ENCODE results near the gene YAF2. TPM values are rescaled to one million over a fixed set of nuclear protein-coding genes. Genes with fewer than 3 reads are reported as not detected.

The YAF2 gene
- total RNA-seq, 2 experiments from 2014 or later = 53.6 to 54.7 TPM

GRCh38 chr12:42282294-42282693, 44.2 kb upstream of the YAF2 start:
- ChIA-PET POLR2A (no interaction called here), CTCF (no interaction called here)
- Mint-ChIP-seq H3K4me1 (ENCODE audit: low read depth) (peaks cover 8% of the 10 kb centered on the region), H3K27me3 (no peaks in the 10 kb centered on the region), H3K36me3 (ENCODE audit: low read depth) (no peaks in the 10 kb centered on the region), H3K27ac (no peak overlapping the region), H3K4me3 (no peak overlapping the region), H3K9me3 (no peaks in the 10 kb centered on the region)
- TF ChIP-seq, protein P1, sequence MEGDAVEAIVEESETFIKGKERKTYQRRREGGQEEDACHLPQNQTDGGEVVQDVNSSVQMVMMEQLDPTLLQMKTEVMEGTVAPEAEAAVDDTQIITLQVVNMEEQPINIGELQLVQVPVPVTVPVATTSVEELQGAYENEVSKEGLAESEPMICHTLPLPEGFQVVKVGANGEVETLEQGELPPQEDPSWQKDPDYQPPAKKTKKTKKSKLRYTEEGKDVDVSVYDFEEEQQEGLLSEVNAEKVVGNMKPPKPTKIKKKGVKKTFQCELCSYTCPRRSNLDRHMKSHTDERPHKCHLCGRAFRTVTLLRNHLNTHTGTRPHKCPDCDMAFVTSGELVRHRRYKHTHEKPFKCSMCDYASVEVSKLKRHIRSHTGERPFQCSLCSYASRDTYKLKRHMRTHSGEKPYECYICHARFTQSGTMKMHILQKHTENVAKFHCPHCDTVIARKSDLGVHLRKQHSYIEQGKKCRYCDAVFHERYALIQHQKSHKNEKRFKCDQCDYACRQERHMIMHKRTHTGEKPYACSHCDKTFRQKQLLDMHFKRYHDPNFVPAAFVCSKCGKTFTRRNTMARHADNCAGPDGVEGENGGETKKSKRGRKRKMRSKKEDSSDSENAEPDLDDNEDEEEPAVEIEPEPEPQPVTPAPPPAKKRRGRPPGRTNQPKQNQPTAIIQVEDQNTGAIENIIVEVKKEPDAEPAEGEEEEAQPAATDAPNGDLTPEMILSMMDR (IDR thresholded peaks at IDR 0.05) = no peak
- Histone ChIP-seq H3K36me3 (ENCODE audit: insufficient read depth, low read length) (no peaks in the 10 kb centered on the region), H3K9me3 (ENCODE audit: control insufficient read depth in 1 of 2, insufficient read depth in 1 of 2, low read length in 2 of 2) (no peaks in the 10 kb centered on the region), H3K27me3 (ENCODE audit: control insufficient read depth in 1 of 2, insufficient read depth in 2 of 2, low read length in 2 of 2) (peaks cover 0 to 3% of the 10 kb centered on the region in 2 experiments), H3K4me1 (ENCODE audit: insufficient read depth, low read length) (no peaks in the 10 kb centered on the region), H3K4me3 (ENCODE audit: low read length) (no peak overlapping the region), H3K27ac (ENCODE audit: low read depth in 1 of 2, low read length in 2 of 2) (no peak overlapping the region)
- ATAC-seq (ENCODE audit: poor library complexity) (no peak), DNase-seq (no peak)
- intact Hi-C loops (cut with DNase I, micrococcal nuclease) = no loop called here

GRCh38 chr12:42281844-42282243, 43.8 kb upstream of the YAF2 start:
- intact Hi-C loops (cut with DNase I, micrococcal nuclease) = no loop called here
- DNase-seq (no peak), ATAC-seq (ENCODE audit: poor library complexity) (no peak)
- no peak overlapping the region for H3K4me3 Mint-ChIP-seq
- ChIA-PET CTCF (no interaction called here), POLR2A (no interaction called here)
- H3K4me3 ChIP-seq (ENCODE audit: low read length) = no peak overlapping the region
- H3K27ac Mint-ChIP-seq = no peak overlapping the region
- no peaks in the 10 kb centered on the region for H3K36me3 ChIP-seq (ENCODE audit: insufficient read depth, low read length)
- H3K27me3 ChIP-seq (ENCODE audit: control insufficient read depth in 1 of 2, insufficient read depth in 2 of 2, low read length in 2 of 2) = peaks cover 0 to 3% of the 10 kb centered on the region in 2 experiments
- no peaks in the 10 kb centered on the region for H3K27me3 Mint-ChIP-seq
- H3K4me1 Mint-ChIP-seq (ENCODE audit: low read depth) = peaks cover 8% of the 10 kb centered on the region
- H3K4me1 ChIP-seq (ENCODE audit: insufficient read depth, low read length) = no peaks in the 10 kb centered on the region
- no peaks in the 10 kb centered on the region for H3K9me3 ChIP-seq (ENCODE audit: control insufficient read depth in 1 of 2, insufficient read depth in 1 of 2, low read length in 2 of 2)
- H3K27ac ChIP-seq (ENCODE audit: low read depth in 1 of 2, low read length in 2 of 2) = no peak overlapping the region
- H3K9me3 Mint-ChIP-seq = no peaks in the 10 kb centered on the region
- TF ChIP-seq, protein P1 (IDR thresholded peaks at IDR 0.05) = no peak
- no peaks in the 10 kb centered on the region for H3K36me3 Mint-ChIP-seq (ENCODE audit: low read depth)

DNA sequence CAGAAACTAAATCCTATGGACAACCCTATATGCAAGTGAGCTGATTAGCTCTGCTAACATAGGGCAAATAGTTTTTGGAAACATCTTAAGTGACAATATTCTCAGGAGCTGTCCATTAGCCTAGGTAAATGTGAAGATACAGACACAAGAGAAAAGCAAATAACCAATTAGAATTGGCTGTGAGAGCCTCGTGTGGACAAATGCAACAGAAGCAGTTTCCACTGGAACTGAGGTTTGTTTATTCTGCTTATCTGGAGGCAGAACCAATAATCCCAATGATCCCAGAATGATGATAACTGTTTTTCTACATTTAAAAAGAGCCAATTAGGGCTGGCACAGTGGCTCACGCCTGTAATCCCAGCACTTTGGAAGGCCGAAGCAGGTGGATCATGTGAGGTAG, 43.2 kb upstream of the YAF2 start:
- TF ChIP-seq, protein P1 (IDR thresholded peaks at IDR 0.05) = no peak
- CTCF ChIA-PET = no interaction called here
- Histone ChIP-seq H3K4me1 (ENCODE audit: insufficient read depth, low read length) (no peaks in the 10 kb centered on the region), H3K36me3 (ENCODE audit: insufficient read depth, low read length) (no peaks in the 10 kb centered on the region), H3K4me3 (ENCODE audit: low read length) (no peak overlapping the region), H3K9me3 (ENCODE audit: control insufficient read depth in 1 of 2, insufficient read depth in 1 of 2, low read length in 2 of 2) (no peaks in the 10 kb centered on the region), H3K27ac (ENCODE audit: low read depth in 1 of 2, low read length in 2 of 2) (no peak overlapping the region), H3K27me3 (ENCODE audit: control insufficient read depth in 1 of 2, insufficient read depth in 2 of 2, low read length in 2 of 2) (no peaks in the 10 kb centered on the region)
- no peak for DNase-seq
- ATAC-seq (ENCODE audit: poor library complexity) = no peak
- no peaks in the 10 kb centered on the region for H3K36me3 Mint-ChIP-seq (ENCODE audit: low read depth)
- H3K4me3 Mint-ChIP-seq = no peak overlapping the region
- H3K27me3 Mint-ChIP-seq = no peaks in the 10 kb centered on the region
- intact Hi-C loops (cut with DNase I, micrococcal nuclease) = no loop called here
- no peaks in the 10 kb centered on the region for H3K9me3 Mint-ChIP-seq
- H3K4me1 Mint-ChIP-seq (ENCODE audit: low read depth) = peaks cover 8% of the 10 kb centered on the region
- H3K27ac Mint-ChIP-seq = no peak overlapping the region
- POLR2A ChIA-PET = no interaction called here

Data from CD4-positive, alpha-beta T cell (primary cell).